Measurements from ENCODE around the gene DUSP21. TPM values are rescaled to one million over a fixed set of nuclear protein-coding genes. Genes with fewer than 3 reads are reported as not detected.
"Not testable (repeated sequence)": the region's sequence is repeated elsewhere in the genome, so short reads cannot be mapped to it uniquely, and the experiment has no call there.

The DUSP21 gene
- polyA plus RNA-seq (2013, experiment 1 of 2; ENCODE audit: insufficient read length), result not detected
- polyA plus RNA-seq (2013, experiment 2 of 2; ENCODE audit: insufficient read length), result not detected

DNA sequence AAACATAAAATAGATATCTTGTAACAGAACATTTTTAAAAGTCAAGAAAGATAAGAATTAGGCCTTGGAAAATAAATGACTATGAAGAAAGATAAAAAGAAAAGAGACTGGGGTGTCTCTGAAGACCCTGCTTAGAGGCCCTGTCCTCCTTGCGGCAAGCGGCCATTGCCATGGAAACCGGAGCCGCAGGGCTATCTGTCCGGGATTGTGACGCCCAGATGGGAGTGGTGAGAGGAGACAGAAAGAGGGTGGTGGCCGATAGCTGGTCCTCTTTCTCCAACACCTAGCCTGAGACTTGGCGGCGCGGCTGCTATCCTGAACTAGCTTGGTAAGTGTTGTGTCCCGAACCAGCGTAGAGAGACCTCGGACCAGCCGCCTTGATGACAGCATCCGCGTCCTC is at the start of gene DUSP21:
Gene DUSP21 (plus strand): TSS at position 269 of the 400 bp plus-strand sequence. CDS start 112 bp downstream, at position 381.
- no peak for DNase-seq

DNA sequence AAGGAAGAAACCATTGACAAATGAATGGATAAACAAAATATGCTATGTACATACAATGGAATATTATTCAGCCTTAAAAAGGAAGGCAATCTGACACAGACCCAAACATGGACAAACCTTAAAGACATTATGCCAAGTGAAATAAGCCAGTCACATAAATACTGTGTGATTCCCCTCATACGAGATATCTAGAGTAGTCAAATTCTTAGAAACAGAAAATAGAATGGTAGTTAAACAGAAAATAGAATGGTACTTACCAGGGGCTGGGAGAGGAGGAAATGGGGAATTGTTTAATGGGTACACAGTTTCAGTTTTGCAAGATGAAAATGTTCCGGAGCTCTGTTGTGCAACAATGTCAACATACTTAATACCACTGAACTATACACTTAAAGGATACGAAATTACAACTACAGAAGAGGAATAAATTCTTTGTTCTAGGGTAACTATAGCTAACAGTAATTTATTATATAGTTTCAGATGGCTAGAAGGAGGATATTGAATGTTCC is 47.8 kb upstream of the DUSP21 start:
- no peak for DNase-seq

DNA sequence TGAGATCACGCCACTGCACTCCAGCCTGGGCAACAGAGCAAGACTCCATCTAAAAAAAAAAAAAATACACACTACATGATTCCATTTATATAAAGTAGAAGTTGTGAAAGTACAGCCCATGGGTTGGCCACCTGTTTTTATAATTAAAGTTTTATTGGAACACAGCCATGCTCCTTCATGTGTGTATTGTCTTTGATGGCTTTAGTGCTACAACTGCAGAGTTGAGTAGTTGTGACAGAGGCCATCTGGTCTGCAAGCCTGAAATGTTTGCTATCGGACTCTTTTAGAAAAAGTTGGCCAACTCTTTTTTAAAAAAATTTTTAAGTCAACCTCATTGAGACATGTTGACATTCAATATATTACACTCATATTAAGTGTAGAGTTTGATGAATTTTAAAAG is 41.2 kb upstream of the DUSP21 start:
- no peak for DNase-seq

DNA sequence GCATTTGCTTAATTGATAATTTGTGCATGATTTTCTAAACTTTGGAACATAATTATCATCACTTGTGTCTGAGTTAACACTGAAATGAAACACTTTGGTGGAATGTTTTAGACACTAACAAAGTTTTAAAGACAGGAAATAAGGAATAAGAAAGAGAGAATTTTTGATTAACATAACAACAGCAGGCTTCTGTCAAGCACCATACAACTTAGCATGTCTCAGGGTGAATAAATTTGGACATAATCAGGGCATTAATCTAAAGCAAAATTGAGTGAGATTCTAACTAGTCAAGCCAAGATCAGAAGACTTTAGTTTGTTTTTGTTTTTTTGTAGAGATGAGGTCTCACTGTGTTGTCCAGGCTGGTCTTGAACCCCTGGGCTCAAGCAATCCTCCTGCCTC is 28.1 kb upstream of the DUSP21 start:
- no peak for DNase-seq

DNA sequence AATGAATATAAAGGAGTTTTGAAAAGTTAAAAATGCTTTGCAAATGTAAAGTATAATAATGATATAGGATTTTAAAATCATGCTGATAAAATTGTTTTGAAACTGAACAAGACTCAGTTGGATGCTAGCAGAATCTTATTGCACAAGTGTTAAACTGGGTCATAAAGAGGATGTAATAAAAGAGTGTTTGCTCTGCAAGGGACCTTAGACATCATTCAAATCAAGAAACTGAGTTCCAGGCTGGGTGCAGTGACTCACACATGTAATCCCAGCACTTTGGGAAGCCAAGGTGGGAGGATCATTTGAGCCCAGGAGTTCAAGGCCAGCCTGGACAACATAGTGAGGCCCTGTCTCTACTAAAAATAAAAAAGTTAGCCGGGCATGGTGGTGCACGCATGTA is 27.5 kb upstream of the DUSP21 start:
- DNase-seq, result no peak

DNA sequence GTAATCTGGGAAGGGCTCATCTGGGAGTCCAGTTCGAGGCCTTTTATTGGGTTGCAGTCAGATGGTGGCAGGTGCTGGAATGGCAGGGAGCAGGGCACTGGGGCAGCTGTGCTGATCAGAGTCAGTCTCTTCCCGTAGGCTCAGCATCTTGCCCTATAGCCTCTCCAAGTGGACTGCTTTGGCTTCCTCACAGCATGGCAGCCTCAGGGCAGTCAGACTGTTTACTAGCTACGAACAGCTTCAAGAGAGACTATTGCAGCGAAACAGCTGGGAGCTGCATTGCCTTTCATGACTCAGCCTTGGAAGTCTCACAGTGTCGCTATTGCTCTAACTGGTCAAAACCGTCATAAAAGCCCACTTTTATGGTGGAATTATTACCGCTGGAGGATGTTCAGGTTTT is 26.8 kb upstream of the DUSP21 start:
- DNase-seq, result no peak

DNA sequence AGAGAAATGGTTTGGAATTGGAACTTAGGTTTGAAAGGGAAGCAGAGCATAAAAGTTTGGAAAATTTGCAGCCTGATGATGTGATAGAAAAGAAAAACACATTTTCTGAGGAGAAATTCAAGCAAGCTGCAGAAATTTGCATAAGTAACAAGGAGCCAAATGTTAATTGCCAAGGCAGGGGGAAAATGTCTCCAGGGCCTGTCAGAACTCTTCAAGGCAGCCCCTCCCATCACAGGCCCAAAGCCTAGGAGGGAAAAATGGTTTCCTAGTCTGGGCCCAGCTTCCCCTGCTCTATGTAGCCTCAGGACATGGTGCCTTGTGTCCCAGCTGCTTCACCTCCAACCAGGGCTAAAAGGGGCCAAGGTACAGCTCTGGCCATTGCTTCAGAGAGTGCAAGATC is 21.2 kb upstream of the DUSP21 start:
- DNase-seq, result no peak

DNA sequence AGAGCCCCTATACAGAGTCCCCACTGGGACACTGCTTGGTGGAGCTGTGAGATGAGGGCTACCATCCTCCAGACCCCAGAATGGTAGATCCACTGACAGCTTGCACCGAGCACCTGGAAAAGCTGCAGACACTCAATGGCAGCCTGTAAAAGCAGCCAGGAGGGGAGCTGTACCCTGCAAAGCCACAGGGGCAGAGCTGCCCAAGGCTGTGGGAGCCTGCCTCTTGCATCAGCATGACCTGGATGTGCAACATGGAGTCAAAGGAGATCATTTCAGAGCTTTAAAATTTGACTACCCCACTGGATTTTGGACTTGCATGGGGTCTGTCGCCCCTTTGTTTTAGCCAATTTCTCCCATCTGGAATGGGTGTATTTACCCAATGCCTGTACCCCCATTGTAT is 20.6 kb upstream of the DUSP21 start:
- DNase-seq, result not testable (repeated sequence)

DNA sequence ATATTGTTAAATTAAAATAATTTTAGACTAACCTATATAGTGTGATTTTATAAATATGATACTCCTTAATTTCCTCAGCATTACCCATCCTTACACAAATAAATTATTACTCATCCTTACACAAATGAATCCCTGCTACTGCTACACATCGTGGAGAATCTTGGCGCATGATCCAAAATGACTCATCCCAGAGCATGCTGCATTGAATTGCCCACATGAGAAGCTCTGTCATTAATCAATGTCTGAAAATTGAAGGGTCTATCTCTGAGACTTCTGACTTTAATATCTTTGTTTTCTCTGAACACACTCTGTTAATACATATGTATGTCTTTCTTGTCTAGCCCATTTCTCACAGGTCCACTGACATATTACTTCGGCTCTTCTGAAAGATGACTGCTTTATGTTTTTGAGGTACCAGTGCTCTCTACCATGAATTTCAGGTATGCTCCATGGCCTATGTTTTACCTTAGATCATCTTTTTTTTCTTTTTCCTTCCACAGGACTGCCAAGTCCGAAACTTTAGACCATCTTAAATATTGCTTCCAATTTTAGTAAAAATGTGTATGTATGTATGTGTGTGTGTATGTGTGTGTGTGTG is 15.7 kb upstream of the DUSP21 start:
- peak; percentile 85 for DNase-seq

DNA sequence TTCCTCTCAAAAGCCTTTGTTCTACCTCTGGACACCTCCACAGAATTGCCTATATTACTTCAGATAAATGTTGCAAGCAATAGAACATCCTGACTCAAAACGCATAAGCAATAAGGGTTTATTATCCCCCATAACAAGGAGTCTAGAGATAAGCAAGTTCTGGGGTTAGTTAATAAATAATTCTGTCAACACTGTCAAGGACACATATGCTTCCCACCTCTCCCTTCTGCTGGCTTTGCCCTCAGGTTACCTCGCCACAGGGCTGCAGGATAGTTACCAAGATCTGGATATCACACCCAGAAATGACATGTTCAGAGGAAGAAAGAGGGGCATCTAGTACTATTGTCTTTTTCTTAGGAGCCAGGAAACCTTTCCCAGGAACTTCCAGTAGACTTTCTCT is 14.0 kb upstream of the DUSP21 start:
- DNase-seq, result no peak

DNA sequence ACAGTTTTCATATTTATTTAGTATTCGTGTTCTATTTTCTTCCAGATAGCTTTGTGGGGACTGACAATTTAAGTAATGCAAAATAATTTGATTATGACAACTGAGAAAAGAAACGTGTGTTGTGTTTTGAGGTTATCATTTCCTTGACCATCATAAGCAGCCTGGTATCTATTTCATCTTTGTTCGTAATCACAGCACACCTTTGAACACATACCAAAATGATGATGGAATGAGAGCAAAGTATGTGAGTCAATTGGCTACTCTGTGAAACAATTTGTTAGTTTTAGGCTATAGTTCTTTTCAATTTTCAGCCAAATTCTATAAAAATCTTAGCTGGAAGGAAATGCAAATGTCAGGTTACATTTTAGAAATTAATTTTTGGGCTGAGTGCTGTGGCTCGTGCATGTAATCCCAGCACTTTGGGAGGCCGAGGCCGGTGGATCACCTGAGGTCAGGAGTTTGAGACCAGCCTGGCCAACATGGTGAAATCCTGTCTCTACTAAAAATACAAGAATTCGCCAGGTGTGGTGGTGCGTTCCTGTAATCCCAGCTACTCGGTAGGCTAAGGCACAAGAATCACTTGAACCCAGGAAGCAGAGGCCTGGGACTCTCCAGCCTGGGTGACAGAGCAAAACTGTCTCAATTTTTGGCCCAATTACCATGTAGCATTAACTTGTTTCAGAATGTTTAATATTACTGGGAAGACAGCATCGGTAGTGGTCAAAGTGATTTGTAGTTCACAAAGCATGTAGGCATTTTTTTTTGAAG is 1.1 kb upstream of the DUSP21 start:
- no peak for DNase-seq

DNA sequence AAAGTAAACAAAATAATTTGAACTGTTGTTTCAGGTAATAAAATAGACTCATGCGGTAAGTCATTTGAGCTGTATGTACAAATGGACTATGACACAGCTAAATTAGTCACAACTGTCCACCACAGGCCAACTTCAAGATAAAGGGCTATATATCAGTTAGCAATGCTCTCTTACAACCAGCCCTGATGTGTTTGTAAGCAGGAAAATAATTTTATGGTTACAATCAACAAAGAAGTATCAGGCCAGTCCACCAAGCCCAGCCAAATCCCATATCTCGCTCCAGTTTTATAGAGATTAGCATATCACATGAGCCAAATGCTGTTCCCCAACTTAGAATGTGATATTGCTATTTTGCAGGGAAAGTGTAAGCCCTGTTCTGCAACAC is 511 bp upstream of the DUSP21 start:
- DNase-seq, result no peak

DNA sequence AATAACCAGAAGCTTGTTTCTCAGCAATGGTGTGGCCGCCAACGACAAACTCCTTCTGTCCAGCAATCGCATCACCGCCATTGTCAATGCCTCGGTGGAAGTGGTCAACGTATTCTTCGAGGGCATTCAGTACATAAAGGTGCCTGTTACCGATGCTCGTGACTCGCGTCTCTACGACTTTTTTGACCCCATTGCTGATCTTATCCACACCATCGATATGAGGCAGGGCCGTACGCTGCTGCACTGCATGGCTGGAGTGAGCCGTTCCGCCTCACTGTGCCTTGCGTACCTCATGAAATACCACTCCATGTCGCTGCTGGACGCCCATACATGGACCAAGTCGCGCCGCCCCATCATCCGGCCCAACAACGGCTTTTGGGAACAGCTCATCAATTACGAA is 383 bp downstream of the DUSP21 start:
- DNase-seq, result no peak

DNA sequence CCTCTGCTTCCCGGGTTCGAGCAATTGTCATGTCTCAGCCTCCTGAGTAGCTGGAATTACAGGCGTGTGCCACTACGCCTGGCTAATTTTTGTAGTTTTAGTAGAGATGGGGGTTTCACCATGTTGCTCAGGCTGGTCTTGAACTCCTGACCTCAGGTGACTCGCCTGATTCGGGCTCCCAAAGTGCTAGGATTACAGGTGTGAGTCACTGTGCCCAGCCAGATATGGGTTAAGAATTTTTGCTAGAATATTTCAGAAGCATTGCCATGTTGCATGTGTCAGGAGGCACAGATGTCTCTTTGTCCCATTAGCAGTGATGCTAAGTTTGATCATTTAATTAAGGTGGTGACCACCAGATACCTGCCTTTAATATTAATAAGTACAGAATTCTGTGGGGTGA is 7.1 kb downstream of the DUSP21 start:
- not testable (repeated sequence) for DNase-seq

DNA sequence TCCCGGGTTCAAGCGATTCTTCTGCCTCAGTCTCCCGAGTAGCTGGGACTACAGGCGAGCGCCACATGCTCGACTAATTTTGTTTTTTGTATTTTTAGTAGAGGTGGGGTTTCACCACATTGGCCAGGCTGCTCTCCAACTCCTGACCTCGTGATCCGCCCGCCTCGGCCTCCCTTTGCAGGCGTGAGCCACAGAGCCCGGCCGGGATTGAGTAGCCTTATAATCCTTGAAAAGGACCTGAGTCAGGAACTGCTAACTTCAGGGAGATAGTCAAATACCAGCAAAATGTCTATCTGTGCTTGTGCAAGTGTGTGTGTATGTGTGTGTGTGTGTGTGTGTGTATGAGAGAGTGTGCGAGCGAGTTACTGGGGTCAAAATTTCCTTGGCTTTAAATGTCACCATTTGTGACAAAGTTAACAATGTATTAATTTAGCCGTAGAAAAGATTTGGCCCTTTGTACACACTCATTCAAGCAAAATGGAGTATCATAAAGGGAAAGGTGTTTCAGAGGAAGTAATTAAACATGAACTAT is 27.4 kb downstream of the DUSP21 start:
- DNase-seq, result no peak

DNA sequence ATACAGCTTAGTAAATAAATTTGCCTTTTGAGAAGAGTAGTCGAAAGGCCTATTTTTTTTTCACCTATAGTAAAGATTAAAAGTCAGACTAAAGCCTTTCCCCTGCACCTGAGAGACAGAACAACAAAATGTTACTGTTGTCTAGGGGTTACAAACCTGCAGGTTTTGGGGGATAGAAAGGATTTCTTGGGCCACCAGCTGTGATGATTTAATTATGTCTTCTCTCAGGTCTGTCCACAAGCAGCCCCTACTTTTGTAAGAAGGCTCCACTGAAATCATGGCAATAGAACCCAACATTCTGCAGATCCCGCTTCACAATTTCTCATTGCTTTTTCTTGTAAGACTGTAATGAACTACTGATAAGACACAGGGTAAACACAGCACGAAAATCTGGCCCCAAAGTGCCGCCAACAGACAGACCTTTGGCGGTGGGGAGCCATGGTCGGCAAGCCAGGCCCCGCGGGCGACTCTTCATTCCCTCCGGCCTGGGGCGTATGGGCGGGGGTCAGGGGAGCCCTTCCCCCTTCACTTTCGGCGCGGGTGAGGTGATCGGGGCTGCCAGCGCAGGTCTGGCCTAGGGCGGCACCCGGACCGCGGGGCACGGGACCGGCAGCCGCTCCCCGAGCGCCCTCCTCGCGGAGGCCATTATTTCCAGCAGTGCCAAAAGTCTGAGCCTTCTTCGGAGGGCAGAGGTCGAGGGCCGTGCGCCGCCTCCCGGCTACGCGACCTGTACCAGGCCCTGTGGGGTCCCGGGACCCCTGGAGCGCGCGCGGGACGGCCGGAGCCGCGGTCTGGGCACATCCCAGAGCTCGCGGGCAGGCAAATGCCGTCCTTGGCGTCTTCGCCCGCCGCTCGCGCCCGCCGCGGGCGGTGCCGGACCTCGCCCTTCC is 28.4 kb downstream of the DUSP21 start:
- no peak for DNase-seq

DNA sequence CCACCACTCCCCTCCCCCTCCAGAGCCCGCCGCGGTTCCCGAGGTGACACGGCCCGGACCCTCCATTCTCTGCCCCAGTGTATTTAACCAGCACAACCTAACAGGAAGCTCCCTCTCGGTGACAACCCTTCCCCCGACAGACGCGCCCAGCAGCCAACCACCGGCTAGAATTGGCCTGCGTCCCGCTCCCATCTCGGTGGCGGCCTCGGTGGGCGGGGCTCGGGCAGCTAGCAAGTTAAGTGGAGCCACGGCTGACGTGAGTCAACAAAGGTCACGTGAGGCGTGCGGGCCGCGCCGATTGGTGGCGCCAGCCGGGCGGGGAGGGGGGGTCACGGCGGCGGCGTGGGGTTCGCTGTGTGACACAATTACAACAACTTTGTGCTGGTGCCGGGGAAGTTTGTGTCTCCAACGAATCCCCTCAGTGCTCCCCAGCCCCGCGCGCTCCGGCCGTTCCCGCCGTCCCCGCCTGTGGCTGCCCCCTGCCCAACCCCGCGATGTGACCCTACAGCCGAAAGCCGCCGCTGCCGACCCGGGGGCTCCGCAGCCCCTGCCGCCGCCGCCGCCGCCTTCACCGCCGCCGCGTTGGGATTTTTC is 29.1 kb downstream of the DUSP21 start, which contains the start of gene KDM6A:
Gene KDM6A (plus strand): TSS at position 368 of the 594 bp plus-strand sequence. CDS start 364 bp downstream, outside the sequence.
- DNase-seq, result peak; percentile 96

DNA sequence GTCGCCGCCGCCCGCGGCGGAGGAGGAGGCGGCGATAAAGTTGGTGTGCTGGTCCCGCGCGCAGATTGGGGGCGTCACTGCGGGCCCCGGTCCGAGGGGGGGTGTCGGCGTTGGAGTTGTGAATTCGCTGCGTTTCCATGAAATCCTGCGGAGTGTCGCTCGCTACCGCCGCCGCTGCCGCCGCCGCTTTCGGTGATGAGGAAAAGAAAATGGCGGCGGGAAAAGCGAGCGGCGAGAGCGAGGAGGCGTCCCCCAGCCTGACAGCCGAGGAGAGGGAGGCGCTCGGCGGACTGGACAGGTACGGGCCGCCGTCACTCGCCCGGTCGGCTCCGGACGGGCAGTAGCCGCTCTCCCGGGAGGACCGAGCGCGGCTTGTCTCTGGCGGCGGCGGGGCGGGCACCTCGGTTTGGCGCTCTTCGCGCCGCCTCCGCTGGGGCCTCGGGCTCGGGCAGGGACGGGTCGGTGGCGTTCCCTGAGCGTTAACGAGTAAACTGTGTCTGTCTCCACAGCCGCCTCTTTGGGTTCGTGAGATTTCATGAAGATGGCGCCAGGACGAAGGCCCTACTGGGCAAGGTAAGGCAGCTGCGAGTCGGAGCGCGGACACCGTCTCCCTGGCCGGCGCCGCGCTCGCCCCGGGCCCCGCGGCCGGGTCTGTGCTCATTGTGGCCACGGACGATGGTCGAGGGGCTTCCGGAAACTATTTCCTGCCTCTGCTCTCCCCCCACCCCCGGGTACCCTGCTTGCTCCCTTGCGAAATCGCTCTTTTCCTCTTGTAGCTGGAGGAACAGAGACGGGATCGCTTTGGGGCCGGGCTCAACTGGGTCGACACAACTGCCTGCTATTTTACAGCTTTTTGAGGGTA is 29.8 kb downstream of the DUSP21 start:
- DNase-seq, result peak; percentile 49

DNA sequence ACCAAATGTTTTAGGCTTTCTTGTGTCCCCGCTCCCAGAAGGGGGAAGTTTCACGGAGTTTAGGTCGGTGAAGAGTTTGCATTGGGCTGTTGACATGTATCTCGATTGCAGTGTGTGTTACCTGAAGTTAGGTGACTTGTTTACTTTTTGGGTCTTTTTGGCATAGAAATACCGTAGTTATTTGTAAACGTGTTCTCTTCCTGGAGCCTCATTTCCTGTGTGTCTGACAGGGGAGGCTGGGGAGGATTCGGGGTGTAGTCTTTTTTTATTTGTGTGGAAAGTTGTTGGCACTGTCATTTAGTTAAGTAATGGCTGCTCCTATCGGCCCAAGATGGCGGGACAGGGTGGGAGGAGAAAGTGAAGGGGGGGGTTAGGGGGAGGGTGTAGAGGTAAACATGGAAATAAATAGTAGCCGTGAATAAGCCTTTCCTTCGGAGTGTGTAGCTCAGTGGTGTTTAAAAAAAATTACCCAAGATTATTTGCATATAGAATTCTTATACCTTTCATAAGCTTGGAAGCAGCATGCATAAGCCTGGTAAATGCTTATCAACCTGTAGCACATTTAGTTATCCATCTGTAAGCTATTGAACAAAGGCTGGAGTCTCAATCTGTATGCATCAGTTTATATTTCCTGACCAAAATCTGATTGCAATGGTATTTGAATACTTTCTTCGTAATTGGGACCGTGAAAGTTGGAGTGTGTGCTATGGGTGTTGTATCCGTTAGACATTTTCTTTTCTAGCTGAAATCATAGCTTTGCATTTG is 30.8 kb downstream of the DUSP21 start:
- peak; percentile 23 for DNase-seq

DNA sequence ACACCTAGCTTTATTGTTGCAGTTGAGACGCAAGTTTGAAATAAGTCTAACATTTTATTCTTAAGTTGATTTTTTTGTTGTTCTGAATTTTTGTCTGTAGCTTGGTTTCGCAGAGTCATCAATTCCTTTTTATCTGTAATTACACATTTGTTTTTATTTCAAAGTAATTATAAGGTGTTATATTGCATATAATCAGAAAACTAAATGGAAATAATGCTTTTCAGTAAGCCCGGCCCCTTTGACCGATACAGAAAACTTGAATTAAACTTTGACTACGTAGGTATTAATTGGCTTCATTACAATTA is 31.3 kb downstream of the DUSP21 start:
- no peak for DNase-seq

DNA sequence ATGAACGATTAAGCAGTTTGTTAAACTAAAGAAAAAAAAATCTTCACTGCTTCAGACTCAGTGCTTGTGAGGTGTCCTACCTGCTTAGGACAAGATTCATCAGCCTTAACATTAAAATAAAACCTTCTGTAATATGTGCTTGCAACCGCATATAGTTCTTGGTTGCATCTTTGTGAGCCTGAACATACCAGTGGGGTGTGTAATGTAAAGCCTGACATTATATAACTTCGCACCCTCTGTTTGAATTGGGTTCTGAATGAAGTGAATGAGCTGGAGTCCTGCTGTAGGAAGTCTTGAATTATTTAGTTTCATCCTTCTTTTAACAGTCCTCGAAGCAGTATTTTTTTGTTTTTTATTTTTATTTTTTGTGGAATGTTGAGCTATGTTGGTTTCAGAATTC is 32.3 kb downstream of the DUSP21 start:
- peak; percentile 43 for DNase-seq

Data from fibroblast of skin of back (primary cell).